OCI-LY7 (cell line): ENCODE data around the gene RAB13. TPM values are rescaled to one million over a fixed set of nuclear protein-coding genes. Genes with fewer than 3 reads are reported as not detected.

Experiments
- BruUV-seq: library from RNA; stranded (reverse); fragments of 400-500 nt; replicated peaks from 2 replicates; lab custom pipeline; 2021; lab: Mats Ljungman, UMichigan
- CTCF ChIA-PET: fragments of 300-600 bp; sonication (Branson Sonifier 250); formaldehyde crosslinking; loops from one replicate; lab custom pipeline; 2022; ENCODE audit warnings: antibody characterized with exemption; ENCODE audit not compliant: unreplicated experiment; lab: Charles Lee
- POLR2A ChIA-PET: fragments of 300-600 bp; sonication (Branson Sonifier 250); formaldehyde crosslinking; loops from one replicate; lab custom pipeline; 2022; ENCODE audit warnings: antibody characterized with exemption; lab: Charles Lee
- DNase-seq: peaks from one replicate; pipeline ENCODE4 v3.0.0-alpha.2; 2015; ENCODE audit warnings: low spot score
- H2AFZ ChIP-seq: fragments of 200-600 bp; sonication (generic), shearing (Covaris generic); 2 replicates; pipeline ENCODE4 v1.6.1; 2014; ENCODE audit warnings: mild to moderate bottlenecking, antibody characterized with exemption, low read length, moderate library complexity
- H3K27ac ChIP-seq: fragments of 200-600 bp; sonication (generic); 2 replicates; pipeline ENCODE4 v1.5.1; 2014; ENCODE audit warnings: mixed run types, low read depth, mild to moderate bottlenecking, moderate library complexity, low read length, inconsistent platforms; ENCODE audit not compliant: poor library complexity, severe bottlenecking
- H3K36me3 ChIP-seq: fragments of 200-600 bp; sonication (generic); 2 replicates; pipeline ENCODE4 v1.6.1; 2014; ENCODE audit warnings: mild to moderate bottlenecking, antibody characterized with exemption, low read length, moderate library complexity, mixed read lengths; ENCODE audit not compliant: insufficient read depth
- H3K4me1 ChIP-seq: fragments of 200-600 bp; sonication (generic); 2 replicates; pipeline ENCODE4 v1.5.1; 2014; ENCODE audit warnings: mild to moderate bottlenecking, low read length; ENCODE audit not compliant: insufficient read depth, poor library complexity, severe bottlenecking
- H3K4me2 ChIP-seq: fragments of 200-600 bp; sonication (generic); 2 replicates; pipeline ENCODE4 v1.6.1; 2014; ENCODE audit warnings: mild to moderate bottlenecking, low read length
- H3K4me3 ChIP-seq: fragments of 200-600 bp; sonication (generic); 2 replicates; pipeline ENCODE4 v1.5.1; 2014; ENCODE audit warnings: mild to moderate bottlenecking, low read depth, low read length; ENCODE audit not compliant: poor library complexity, severe bottlenecking
- H3K79me2 ChIP-seq: fragments of 200-600 bp; sonication (generic); 2 replicates; pipeline ENCODE4 v1.6.1; 2016; ENCODE audit warnings: low read depth, mild to moderate bottlenecking, low read length, moderate library complexity, mixed read lengths; ENCODE audit not compliant: insufficient read depth
- H3K9me2 ChIP-seq: fragments of 200-600 bp; sonication (generic); 2 replicates; pipeline ENCODE4 v1.6.1; 2016; ENCODE audit warnings: mild to moderate bottlenecking, low read length, mixed read lengths; ENCODE audit not compliant: insufficient read depth
- H3K9me3 ChIP-seq: fragments of 200-600 bp; sonication (generic); 2 replicates; pipeline ENCODE4 v1.6.1; 2014; ENCODE audit warnings: mild to moderate bottlenecking, mixed run types, low read length, mixed read lengths
- H4K20me1 ChIP-seq: fragments of 200-600 bp; sonication (generic); 2 replicates; pipeline ENCODE4 v1.6.1; 2014; ENCODE audit warnings: mild to moderate bottlenecking, antibody characterized with exemption, low read length, moderate library complexity, mixed read lengths; ENCODE audit not compliant: insufficient read depth
- EZH2phosphoT487 ChIP-seq: fragments of 200-600 bp; sonication (generic); IDR thresholded peaks from 2 replicates; pipeline ENCODE4 v1.6.1; 2018; ENCODE audit warnings: low read depth, borderline replicate concordance, mild to moderate bottlenecking, mixed run types, antibody characterized with exemption, low read length, moderate library complexity, mixed read lengths
- intact Hi-C: fragments of 100-400 bp; cut with micrococcal nuclease; formaldehyde crosslinking; loops from one replicate; pipeline ENCODE4 v1.10.0; 2022; ENCODE audit not compliant: unreplicated experiment
- total RNA-seq, 2 experiments: library from RNA; depleted of rRNA in 1 of 2; stranded (reverse); fragments of >200 nt in 1 of 2; shearing (Covaris generic) in 1 of 2; gene quantifications; 2 replicates each; pipeline ENCODE4 v1.2.3, GENCODE V29; 2014 to 2022
- TF ChIP-seq, protein P1 (sequence below): fragments of 200-600 bp; sonication (generic); conservative IDR thresholded peaks from 2 replicates; pipeline ENCODE4 v1.5.1; 2014; ENCODE audit warnings: mild to moderate bottlenecking, antibody characterized with exemption, low read length, moderate library complexity, mixed read lengths

RAB13 gene
- total RNA-seq, 2 experiments from 2014 or later: 0.16 to 1.3 TPM

DNA sequence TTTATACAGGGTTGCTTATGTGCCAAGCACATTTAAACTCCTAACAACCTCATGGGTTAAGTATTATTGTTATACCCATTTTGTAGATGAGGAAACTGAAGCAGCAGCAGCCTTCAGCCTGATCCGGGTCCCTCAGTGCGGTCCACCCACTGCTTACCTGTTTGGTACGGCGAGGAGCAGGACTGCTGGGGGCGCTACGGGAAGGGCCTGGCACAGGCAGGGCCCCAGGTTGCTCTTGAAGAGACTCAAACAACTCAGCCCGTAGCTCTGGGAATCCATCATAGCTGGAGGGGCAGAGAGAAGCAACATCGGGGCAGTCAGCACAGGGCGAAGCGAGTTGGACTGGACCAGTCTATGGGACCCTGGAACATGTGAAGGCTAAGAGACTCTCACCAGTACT lies 48.8 kb downstream of the RAB13 start:
- Histone ChIP-seq H3K4me2 (no peak overlapping the region), H3K4me1 (no peaks in the 10 kb centered on the region), H3K4me3 (no peak overlapping the region), H2AFZ (no peak overlapping the region), H3K36me3 (peaks cover 93% of the 10 kb centered on the region), H3K9me3 (no peaks in the 10 kb centered on the region), H4K20me1 (no peaks in the 10 kb centered on the region), H3K9me2 (no peaks in the 10 kb centered on the region), H3K27ac (no peak overlapping the region), H3K79me2 (no peaks in the 10 kb centered on the region)
- intact Hi-C loops: no loop called here
- POLR2A ChIA-PET: no interaction called here
- TF ChIP-seq, protein P1, sequence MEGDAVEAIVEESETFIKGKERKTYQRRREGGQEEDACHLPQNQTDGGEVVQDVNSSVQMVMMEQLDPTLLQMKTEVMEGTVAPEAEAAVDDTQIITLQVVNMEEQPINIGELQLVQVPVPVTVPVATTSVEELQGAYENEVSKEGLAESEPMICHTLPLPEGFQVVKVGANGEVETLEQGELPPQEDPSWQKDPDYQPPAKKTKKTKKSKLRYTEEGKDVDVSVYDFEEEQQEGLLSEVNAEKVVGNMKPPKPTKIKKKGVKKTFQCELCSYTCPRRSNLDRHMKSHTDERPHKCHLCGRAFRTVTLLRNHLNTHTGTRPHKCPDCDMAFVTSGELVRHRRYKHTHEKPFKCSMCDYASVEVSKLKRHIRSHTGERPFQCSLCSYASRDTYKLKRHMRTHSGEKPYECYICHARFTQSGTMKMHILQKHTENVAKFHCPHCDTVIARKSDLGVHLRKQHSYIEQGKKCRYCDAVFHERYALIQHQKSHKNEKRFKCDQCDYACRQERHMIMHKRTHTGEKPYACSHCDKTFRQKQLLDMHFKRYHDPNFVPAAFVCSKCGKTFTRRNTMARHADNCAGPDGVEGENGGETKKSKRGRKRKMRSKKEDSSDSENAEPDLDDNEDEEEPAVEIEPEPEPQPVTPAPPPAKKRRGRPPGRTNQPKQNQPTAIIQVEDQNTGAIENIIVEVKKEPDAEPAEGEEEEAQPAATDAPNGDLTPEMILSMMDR: no peak
- no peak for TF ChIP-seq EZH2phosphoT487
- no TSS peak for BruUV-seq
- DNase-seq: no peak
- CTCF ChIA-PET: no interaction called here

DNA sequence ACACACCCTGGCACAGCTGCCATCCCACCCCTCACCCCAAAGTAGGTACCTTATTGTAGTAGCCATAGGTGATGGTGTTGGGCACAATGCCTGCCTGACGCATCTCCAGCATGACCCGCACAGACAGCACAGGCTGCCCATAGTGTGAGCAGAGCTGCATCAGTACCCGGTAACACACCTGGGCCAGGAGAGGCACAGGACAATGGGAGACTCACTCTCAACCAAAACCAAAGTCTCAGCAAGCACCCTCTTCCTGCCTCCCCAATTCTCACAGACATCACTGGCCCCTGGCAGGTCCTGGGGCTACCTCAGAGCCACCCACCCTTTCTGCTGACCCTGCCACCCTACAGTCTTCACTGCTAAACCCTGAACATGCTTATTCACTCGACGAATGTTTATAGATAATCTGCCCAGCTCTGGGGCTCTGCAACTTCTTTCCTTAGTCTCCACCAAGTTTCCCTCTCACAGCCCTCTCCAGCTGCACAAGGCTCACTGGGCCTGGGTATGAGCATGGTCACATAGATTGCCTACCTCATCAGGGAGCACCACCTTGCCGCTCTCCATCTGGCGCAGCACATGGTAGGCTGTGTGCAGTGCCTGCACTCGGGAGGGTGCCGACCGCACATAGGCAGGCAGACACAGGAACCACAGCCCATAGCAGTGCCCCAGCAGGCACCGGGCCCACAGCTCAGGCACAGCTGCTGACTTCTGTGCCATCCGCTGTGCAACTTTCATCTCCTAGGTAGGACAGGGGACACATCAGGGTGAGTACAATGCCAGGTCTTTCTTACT lies 49.9 kb downstream of the RAB13 start:
- ChIA-PET CTCF (no interaction called here), POLR2A (no interaction called here)
- Histone ChIP-seq H3K36me3 (peaks cover 86% of the 10 kb centered on the region), H2AFZ (no peak overlapping the region), H3K9me3 (no peaks in the 10 kb centered on the region), H3K9me2 (no peaks in the 10 kb centered on the region), H4K20me1 (no peaks in the 10 kb centered on the region), H3K27ac (no peak overlapping the region), H3K4me2 (no peak overlapping the region), H3K79me2 (no peaks in the 10 kb centered on the region), H3K4me1 (no peaks in the 10 kb centered on the region), H3K4me3 (no peak overlapping the region)
- TF ChIP-seq, protein P1: no peak
- no peak for TF ChIP-seq EZH2phosphoT487
- no peak for DNase-seq
- intact Hi-C loops: no loop called here
- no TSS peak for BruUV-seq

DNA sequence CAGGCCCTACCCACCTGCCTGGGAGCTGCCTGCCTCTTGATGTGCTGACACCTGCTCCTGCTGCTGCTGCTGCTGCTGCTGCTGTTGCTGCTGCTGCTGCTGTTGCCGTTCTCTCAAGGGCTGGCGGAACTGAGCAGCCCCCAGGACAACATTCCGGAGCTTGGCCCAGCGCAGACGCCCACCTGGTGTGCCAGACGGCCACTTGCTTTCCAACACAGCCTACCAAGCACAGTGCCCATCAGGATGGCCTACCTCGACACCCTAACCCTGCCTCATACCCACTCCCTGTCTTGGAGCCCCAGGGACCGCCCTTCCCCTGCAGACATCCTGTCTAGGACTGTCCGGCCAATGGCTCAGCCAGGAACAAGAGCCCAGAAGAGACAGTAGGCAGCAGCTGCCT lies 51.4 kb downstream of the RAB13 start:
- Histone ChIP-seq H3K36me3 (peaks cover 85% of the 10 kb centered on the region), H3K79me2 (no peaks in the 10 kb centered on the region), H3K9me3 (no peaks in the 10 kb centered on the region), H4K20me1 (no peaks in the 10 kb centered on the region), H3K4me3 (no peak overlapping the region), H2AFZ (no peak overlapping the region), H3K27ac (no peak overlapping the region), H3K9me2 (no peaks in the 10 kb centered on the region), H3K4me1 (no peaks in the 10 kb centered on the region), H3K4me2 (no peak overlapping the region)
- TF ChIP-seq, protein P1: no peak
- no peak for TF ChIP-seq EZH2phosphoT487
- no TSS peak for BruUV-seq
- intact Hi-C loops: no loop called here
- ChIA-PET POLR2A (no interaction called here), CTCF (no interaction called here)
- DNase-seq: no peak
